Bronchial epithelial cell (primary cell): Measurements from ENCODE around the gene CRNKL1. TPM values are rescaled to one million over a fixed set of nuclear protein-coding genes. Genes with fewer than 3 reads are reported as not detected.
A peak's percentile ranks its signal among the peaks of the same experiment; 100 is the strongest.

Source experiments
- DNase-seq: peaks from one replicate; pipeline ENCODE4 v3.0.0-alpha.2; 2010; ENCODE audit warnings: low read depth
- FAIRE-seq: peaks from 2 replicates; lab custom pipeline; 2011; peaks lifted over from hg19 to GRCh38; lab: Jason Lieb, UNC
- H3K27me3 ChIP-seq: 2 replicates; pipeline ENCODE4 v1.5.1; 2011; ENCODE audit warnings: low read length; ENCODE audit not compliant: control insufficient read depth, insufficient read depth
- H3K36me3 ChIP-seq: 2 replicates; pipeline ENCODE4 v1.5.1; 2011; ENCODE audit warnings: low read length; ENCODE audit not compliant: control insufficient read depth, insufficient read depth
- H3K4me3 ChIP-seq: 2 replicates; pipeline ENCODE4 v1.5.1; 2011; ENCODE audit warnings: mild to moderate bottlenecking, low read depth, low read length, control low read depth
- total RNA-seq: library from RNA; depleted of rRNA; stranded (reverse); fragments of >200 nt; gene quantifications from 2 replicates; pipeline ENCODE4 v1.2.1, GENCODE V29; 2014
- TF ChIP-seq, protein P1 (sequence below): IDR thresholded peaks from 2 replicates; pipeline ENCODE4 v1.5.1; 2011; ENCODE audit warnings: mild to moderate bottlenecking, moderate library complexity, low read length, control low read depth, inconsistent platforms; ENCODE audit not compliant: insufficient read depth, severe bottlenecking

CRNKL1 gene
- total RNA-seq, 1 donor from 2014 or later: 14.0 TPM

DNA sequence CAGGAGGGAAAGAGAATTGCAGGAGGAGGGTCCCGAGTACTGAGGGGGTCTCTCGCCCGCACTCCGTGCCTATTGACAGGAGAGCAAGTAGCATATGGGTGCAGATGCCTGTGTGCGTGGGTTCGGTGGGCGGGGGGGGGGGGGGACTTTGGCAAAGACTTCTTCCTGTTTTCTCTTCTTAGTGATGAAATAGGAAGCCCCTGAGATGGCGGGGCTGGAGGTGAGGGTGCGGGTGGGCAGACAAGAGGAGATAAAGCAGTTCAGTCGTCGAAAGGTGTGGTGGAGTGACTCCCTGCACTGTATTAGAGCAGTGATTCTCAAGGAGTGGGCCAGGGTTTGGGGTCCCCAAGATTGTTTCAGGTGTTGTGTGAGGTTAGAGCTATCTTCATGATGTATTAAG is 31.4 kb downstream of the CRNKL1 start:
- H3K27me3 ChIP-seq: no peaks in the 10 kb centered on the region
- no peak for FAIRE-seq
- TF ChIP-seq, protein P1, sequence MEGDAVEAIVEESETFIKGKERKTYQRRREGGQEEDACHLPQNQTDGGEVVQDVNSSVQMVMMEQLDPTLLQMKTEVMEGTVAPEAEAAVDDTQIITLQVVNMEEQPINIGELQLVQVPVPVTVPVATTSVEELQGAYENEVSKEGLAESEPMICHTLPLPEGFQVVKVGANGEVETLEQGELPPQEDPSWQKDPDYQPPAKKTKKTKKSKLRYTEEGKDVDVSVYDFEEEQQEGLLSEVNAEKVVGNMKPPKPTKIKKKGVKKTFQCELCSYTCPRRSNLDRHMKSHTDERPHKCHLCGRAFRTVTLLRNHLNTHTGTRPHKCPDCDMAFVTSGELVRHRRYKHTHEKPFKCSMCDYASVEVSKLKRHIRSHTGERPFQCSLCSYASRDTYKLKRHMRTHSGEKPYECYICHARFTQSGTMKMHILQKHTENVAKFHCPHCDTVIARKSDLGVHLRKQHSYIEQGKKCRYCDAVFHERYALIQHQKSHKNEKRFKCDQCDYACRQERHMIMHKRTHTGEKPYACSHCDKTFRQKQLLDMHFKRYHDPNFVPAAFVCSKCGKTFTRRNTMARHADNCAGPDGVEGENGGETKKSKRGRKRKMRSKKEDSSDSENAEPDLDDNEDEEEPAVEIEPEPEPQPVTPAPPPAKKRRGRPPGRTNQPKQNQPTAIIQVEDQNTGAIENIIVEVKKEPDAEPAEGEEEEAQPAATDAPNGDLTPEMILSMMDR: no peak
- peaks cover 11% of the 10 kb centered on the region for H3K36me3 ChIP-seq
- DNase-seq: no peak
- no peak overlapping the region for H3K4me3 ChIP-seq

DNA sequence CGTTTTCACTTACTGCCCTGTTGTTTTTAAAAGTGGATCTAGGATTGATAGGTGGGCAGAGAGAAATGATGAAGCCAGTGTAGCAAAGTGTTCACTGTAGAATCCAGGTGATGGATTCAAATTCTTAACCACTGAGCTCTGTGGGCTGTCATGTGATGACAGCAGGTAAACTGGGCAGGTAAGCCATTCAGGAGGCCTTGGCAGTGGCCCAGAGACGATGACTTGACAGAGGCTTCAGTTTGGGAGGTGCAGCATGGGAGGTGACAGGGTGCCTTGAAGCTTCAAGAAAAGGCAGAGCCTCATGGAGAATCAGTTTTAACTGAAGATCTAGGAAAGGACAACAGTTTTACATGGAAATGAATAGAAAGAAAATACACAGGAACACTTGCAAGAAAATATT is 33.1 kb downstream of the CRNKL1 start:
- Histone ChIP-seq H3K4me3 (no peak overlapping the region), H3K36me3 (peaks cover 9% of the 10 kb centered on the region), H3K27me3 (no peaks in the 10 kb centered on the region)
- TF ChIP-seq, protein P1: no peak
- DNase-seq: peak; percentile 84
- no peak for FAIRE-seq

DNA sequence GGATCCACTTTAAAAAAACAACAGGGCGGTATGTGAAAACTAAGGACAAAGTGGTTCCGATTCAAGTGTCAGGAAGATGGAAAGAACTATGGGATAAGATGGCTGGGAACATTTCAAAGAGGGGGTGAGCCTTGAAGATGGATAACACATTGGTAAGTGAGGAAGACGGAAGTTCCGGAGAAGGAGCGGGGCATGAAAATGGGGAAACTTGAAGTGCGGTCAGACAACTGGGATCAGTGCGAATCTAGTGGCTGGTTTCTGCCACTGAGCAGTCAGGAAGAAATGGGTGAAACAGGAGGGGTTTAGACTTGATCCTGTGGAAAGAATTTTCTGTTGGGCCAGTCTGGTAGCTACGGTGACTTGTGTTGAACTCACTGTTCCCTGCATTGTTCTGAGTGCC is 33.9 kb downstream of the CRNKL1 start:
- TF ChIP-seq, protein P1: no peak
- H3K27me3 ChIP-seq: no peaks in the 10 kb centered on the region
- DNase-seq (no peak), FAIRE-seq (no peak)
- H3K36me3 ChIP-seq: peaks cover 8% of the 10 kb centered on the region
- peak overlapping the region; percentile 83 for H3K4me3 ChIP-seq

DNA sequence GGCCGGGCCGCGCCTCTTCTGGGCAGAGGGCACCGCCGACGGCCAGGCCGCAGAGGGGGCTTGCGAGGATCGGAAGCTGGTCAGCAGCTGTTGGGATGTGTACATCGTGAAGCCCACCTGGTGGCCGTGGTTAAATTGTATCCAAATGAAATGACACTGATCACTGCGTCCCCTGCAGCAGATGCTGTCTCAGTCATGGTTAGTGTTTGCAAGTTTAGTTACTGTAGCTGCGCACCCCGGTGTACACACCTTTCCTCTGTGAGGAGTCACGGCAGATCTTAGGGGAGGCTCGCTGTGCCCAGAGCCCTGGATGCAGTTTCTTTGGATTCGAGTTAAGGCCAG is 34.5 kb downstream of the CRNKL1 start:
- DNase-seq: peak; percentile 20

DNA sequence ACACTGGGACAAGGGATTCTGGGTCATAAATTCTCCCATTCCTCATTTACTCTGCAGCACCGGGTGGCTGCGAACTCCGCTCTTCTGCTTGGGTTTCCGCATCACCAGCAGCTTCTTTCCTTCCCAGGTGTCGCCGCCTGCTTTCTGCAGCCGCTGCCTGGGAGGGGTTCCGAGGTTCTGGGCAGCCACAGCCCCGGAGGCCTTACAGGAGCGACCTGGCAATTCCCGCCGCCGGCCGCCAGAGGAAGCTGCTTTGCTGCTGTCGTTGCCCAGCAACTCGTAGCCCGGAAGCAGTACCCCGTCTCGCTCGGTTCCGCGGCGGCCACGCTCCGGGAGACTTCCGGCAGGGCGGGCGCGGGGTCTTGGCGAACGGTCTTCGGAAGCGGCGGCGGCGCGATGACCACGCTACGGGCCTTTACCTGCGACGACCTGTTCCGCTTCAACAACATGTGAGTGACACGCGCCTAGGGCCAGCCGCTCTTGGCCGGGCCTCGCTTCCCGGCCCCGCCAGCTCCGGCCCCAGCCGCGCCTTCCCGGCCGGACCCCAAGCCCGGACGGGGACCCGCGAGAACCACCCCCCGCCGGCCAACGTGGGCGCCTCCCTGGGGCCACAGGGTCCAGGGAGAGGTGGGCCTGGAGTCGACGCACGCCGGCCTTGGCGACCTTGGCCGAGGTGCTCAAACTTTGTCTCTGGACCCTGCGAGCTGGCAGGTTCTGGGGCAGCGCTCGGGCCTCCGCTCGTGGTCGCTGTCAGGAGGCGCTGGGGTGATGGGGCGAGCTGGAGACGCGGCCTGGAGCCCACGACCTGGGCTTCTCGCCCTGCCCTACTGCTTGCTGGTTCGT is 35.0 kb downstream of the CRNKL1 start, which contains the start of gene NAA20:
Gene NAA20, plus strand, starts transcription at position 362 of the 843 bp plus-strand sequence. Its CDS starts 35 bp downstream, at position 397.
- TF ChIP-seq, protein P1: peak; percentile 87
- peak within 1 kb of the TSS; percentile 83 for H3K4me3 ChIP-seq
- FAIRE-seq: no peak
- H3K36me3 ChIP-seq: peaks cover 6% of the 10 kb centered on the region
- DNase-seq: peak; percentile 86
- no peaks in the 10 kb centered on the region for H3K27me3 ChIP-seq

More for the DNA sequence above, 34.5 kb downstream of the CRNKL1 start:
- peak overlapping the region; percentile 83 for H3K4me3 ChIP-seq
- no peak for FAIRE-seq
- peaks cover 8% of the 10 kb centered on the region for H3K36me3 ChIP-seq
- TF ChIP-seq, protein P1: no peak
- no peaks in the 10 kb centered on the region for H3K27me3 ChIP-seq

DNA sequence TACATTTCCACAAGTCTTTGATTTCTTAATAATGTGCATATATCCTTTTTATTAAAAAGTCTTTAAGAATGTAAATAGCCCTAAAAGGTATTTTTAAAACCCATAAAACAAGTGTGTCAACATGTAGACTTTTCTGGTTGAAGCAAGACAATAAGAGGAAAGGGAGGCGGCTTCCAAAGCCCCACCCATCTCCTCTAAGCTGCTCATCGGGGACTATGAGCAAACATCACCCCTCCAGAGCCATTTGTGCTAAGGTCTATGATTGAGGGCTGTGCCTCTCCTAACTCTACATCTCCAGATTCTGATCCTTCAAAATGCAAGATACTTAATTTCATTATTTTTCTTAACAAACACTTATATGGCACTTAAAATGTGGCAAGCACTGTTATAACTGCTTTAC is 37.6 kb downstream of the CRNKL1 start:
- no peak overlapping the region for H3K4me3 ChIP-seq
- H3K36me3 ChIP-seq: no peaks in the 10 kb centered on the region
- FAIRE-seq (no peak), DNase-seq (no peak)
- TF ChIP-seq, protein P1: no peak
- H3K27me3 ChIP-seq: no peaks in the 10 kb centered on the region
